Coronary artery (tissue), 2 donors: ENCODE measurements around the gene P2RX2.
A peak's percentile ranks its signal among the peaks of the same experiment; 100 is the strongest.
"Not testable (repeated sequence)": the region's sequence is repeated elsewhere in the genome, so short reads cannot be mapped to it uniquely, and the experiment has no call there.

Experiments used
- DNase-seq: peaks from one replicate; pipeline ENCODE4 v3.0.0-alpha.2; 2017; ENCODE audit warnings: low spot score
- H3K27ac ChIP-seq, 2 donors: fragments of 200-600 bp; sonication (generic); one replicate each; pipeline ENCODE4 v1.5.1; 2016 to 2019
- H3K4me3 ChIP-seq: fragments of 200-600 bp; sonication (generic); 2 replicates; pipeline ENCODE4 v1.5.1; 2016; ENCODE audit warnings: mild to moderate bottlenecking, moderate library complexity
- CTCF ChIP-seq: fragments of 200-600 bp; sonication (generic); IDR thresholded peaks from one replicate; pipeline ENCODE4 v1.5.1; 2019; ENCODE audit warnings: antibody characterized with exemption

The P2RX2 gene

GRCh38 chr12:132595183-132595582 lies 23.4 kb upstream of the P2RX2 start:
- Histone ChIP-seq H3K4me3 (no peak overlapping the region), H3K27ac (no peak overlapping the region)
- no peak for DNase-seq
- no peak for TF ChIP-seq CTCF

- no peak overlapping the region for H3K27ac ChIP-seq
- TF ChIP-seq CTCF: no peak
- no peak for DNase-seq
Observed at GRCh38 chr12:132596016-132596415, 22.6 kb upstream of the P2RX2 start.

GRCh38 chr12:132597333-132598316 lies 21.0 kb upstream of the P2RX2 start:
- peak overlapping the region; percentile 30 for H3K4me3 ChIP-seq
- no peak for DNase-seq
- TF ChIP-seq CTCF: no peak
- no peak overlapping the region for H3K27ac ChIP-seq

More at GRCh38 chr12:132596016-132596415, 22.6 kb upstream of the P2RX2 start:
- no peak overlapping the region for H3K4me3 ChIP-seq

- H3K4me3 ChIP-seq, H3K27ac ChIP-seq, DNase-seq: not testable (repeated sequence)
Observed at GRCh38 chr12:132599502-132599901, 19.1 kb upstream of the P2RX2 start.

GRCh38 chr12:132600048-132601032 lies 18.2 kb upstream of the P2RX2 start:
- Histone ChIP-seq H3K4me3 (peak overlapping the region; percentile 68), H3K27ac (peak overlapping the region in 1 of 2 donors; percentile 13)
- DNase-seq: no peak
- peak; percentile 43 for TF ChIP-seq CTCF

- Histone ChIP-seq H3K4me3 (peak overlapping the region; percentile 68), H3K27ac (no peak overlapping the region)
- no peak for TF ChIP-seq CTCF
- DNase-seq: no peak
Observed at GRCh38 chr12:132601171-132601883, 17.2 kb upstream of the P2RX2 start.
